Left renal cortex interstitium (tissue), 4 donors: ENCODE results near the gene MAMDC4. TPM values are rescaled to one million over a fixed set of nuclear protein-coding genes. Genes with fewer than 3 reads are reported as not detected.
A peak's percentile ranks its signal among the peaks of the same experiment; 100 is the strongest.
"Not testable (repeated sequence)": the region's sequence is repeated elsewhere in the genome, so short reads cannot be mapped to it uniquely, and the experiment has no call there.

ENCODE experiments used
- DNase-seq, 4 donors: peaks; one replicate each; pipeline ENCODE4 v3.0.0-alpha.2; 2013; ENCODE audit warnings: low read depth in 4 of 4, low spot score in 2 of 4, missing footprints in 1 of 4
- polyA plus RNA-seq, 4 donors: library from polyadenylated mRNA; unstranded; fragments of 120-200 nt; gene quantifications; one replicate each; pipeline ENCODE4 v1.2.1, GENCODE V29; 2013; ENCODE audit not compliant: insufficient read length in 4 of 4

Gene MAMDC4
- polyA plus RNA-seq, 4 donors, result 3.5 to 13.4 (median 8.9) TPM

GRCh38 chr9:136837856-136838277 is 14.3 kb upstream of the MAMDC4 start:
- DNase-seq, result not testable (repeated sequence)

- no peak for DNase-seq
These were observed 13.6 kb upstream of the MAMDC4 start for GRCh38 chr9:136838314-136839228.

- no peak for DNase-seq
These were observed 12.7 kb upstream of the MAMDC4 start for GRCh38 chr9:136839229-136840139.

- DNase-seq, result no peak
These were observed 11.8 kb upstream of the MAMDC4 start for GRCh38 chr9:136840140-136840876.

- no peak for DNase-seq
These were observed 11.1 kb upstream of the MAMDC4 start for GRCh38 chr9:136840877-136841645.

GRCh38 chr9:136841646-136842379 is 10.3 kb upstream of the MAMDC4 start:
- DNase-seq, result not testable (repeated sequence)

GRCh38 chr9:136842380-136842948 is 9.7 kb upstream of the MAMDC4 start, which contains the start of gene AJM1:
Gene AJM1, plus strand, starts transcription at chr9:136842478. Its CDS starts 1,937 bp downstream, at chr9:136844415.
- DNase-seq, result peak in 2 of 4 donors; percentile 56 to 71

- not testable (repeated sequence) for DNase-seq
These were observed 8.9 kb upstream of the MAMDC4 start for GRCh38 chr9:136843159-136843800.

GRCh38 chr9:136843801-136844740 is 8.1 kb upstream of the MAMDC4 start:
- DNase-seq, result not testable (repeated sequence)

- no peak for DNase-seq
These were observed 7.2 kb upstream of the MAMDC4 start for GRCh38 chr9:136844761-136845464.

- no peak for DNase-seq
These were observed 6.5 kb upstream of the MAMDC4 start for GRCh38 chr9:136845465-136846260.

GRCh38 chr9:136846376-136847087 is 5.6 kb upstream of the MAMDC4 start:
- DNase-seq, result no peak

GRCh38 chr9:136847088-136847825 is 4.9 kb upstream of the MAMDC4 start:
- no peak for DNase-seq

GRCh38 chr9:136847826-136848392 is 4.2 kb upstream of the MAMDC4 start:
- no peak for DNase-seq
